Endothelial cell of umbilical vein (primary cell): ENCODE measurements around the gene SIGMAR1. TPM values are rescaled to one million over a fixed set of nuclear protein-coding genes. Genes with fewer than 3 reads are reported as not detected.

Experiments
- BruUV-seq: library from RNA; stranded (reverse); fragments of 400-500 nt; replicated peaks from 2 replicates; lab custom pipeline; 2021; lab: Mats Ljungman, UMichigan
- CTCF ChIA-PET: fragments of 300-600, 350-600 bp; sonication (Branson Sonifier 250); formaldehyde crosslinking; loops from one replicate; lab custom pipeline; 2021; ENCODE audit warnings: antibody characterized with exemption, inconsistent platforms; lab: Charles Lee
- POLR2A ChIA-PET: fragments of 300-600, 350-600 bp; sonication (Branson Sonifier 250); formaldehyde crosslinking; loops from one replicate; lab custom pipeline; 2021; ENCODE audit warnings: antibody characterized with exemption, inconsistent platforms; lab: Charles Lee
- DNase-seq: peaks from one replicate; pipeline ENCODE4 v3.0.0-alpha.2; 2011; ENCODE audit warnings: low read depth, low spot score
- FAIRE-seq: peaks from 2 replicates; lab custom pipeline; 2011; peaks lifted over from hg19 to GRCh38; lab: Jason Lieb, UNC
- H2AFZ ChIP-seq: 2 replicates; pipeline ENCODE4 v1.6.0; 2012; ENCODE audit warnings: low read depth, low read length, control low read depth, inconsistent platforms
- H3K27ac ChIP-seq: 2 replicates; pipeline ENCODE4 v1.5.1; 2011; ENCODE audit warnings: low read depth, mild to moderate bottlenecking, control low read depth, low read length, moderate library complexity; ENCODE audit not compliant: insufficient read depth
- H3K27me3 ChIP-seq, 2 experiments: 2 replicates each; pipeline versions ENCODE4 v1.6.0 to v1.6.1; 2011; ENCODE audit warnings: low read length in 2 of 2, mixed read lengths in 1 of 2; ENCODE audit not compliant: control insufficient read depth in 2 of 2, insufficient read depth in 2 of 2
- H3K36me3 ChIP-seq, 2 experiments: 2 replicates in 1 of 2; 3 replicates in 1 of 2; pipeline ENCODE4 v1.5.1; 2011; ENCODE audit warnings: low read length in 2 of 2, mild to moderate bottlenecking in 1 of 2, moderate library complexity in 1 of 2; ENCODE audit not compliant: control insufficient read depth in 2 of 2, insufficient read depth in 2 of 2; ENCODE audit errors: extremely low read depth in 1 of 2
- H3K4me1 ChIP-seq: 3 replicates; pipeline ENCODE4 v1.5.1; 2011; ENCODE audit warnings: mild to moderate bottlenecking, low read length; ENCODE audit not compliant: control insufficient read depth, insufficient read depth; ENCODE audit errors: extremely low read depth
- H3K4me2 ChIP-seq: 2 replicates; pipeline ENCODE4 v1.6.1; 2011; ENCODE audit warnings: low read length, control low read depth, mixed read lengths; ENCODE audit not compliant: insufficient read depth
- H3K4me3 ChIP-seq, 3 experiments: fragments of 200-600 bp in 1 of 3; sonication (generic), shearing (Covaris generic) in 1 of 3; replicated peaks in 1 of 3; 2 replicates each; pipeline ENCODE4 v1.5.1; 2011 to 2016; ENCODE audit warnings: control low read depth in 3 of 3, low read length in 3 of 3, mild to moderate bottlenecking in 2 of 3, inconsistent platforms in 1 of 3, low read depth in 1 of 3, moderate library complexity in 1 of 3; ENCODE audit not compliant: insufficient read depth in 1 of 3
- H3K79me2 ChIP-seq: 2 replicates; pipeline ENCODE4 v1.6.0; 2012; ENCODE audit warnings: low read length, inconsistent platforms; ENCODE audit not compliant: control insufficient read depth, insufficient read depth
- H3K9ac ChIP-seq: replicated peaks from 2 replicates; pipeline ENCODE3; 2011; ENCODE audit warnings: low read length, control low read depth; ENCODE audit not compliant: insufficient read depth; ENCODE audit errors: extremely low read depth
- H3K9me1 ChIP-seq: replicated peaks from 3 replicates; pipeline ENCODE4 v1.6.0; 2011; ENCODE audit warnings: mild to moderate bottlenecking, low read length; ENCODE audit not compliant: control insufficient read depth, insufficient read depth; ENCODE audit errors: extremely low read depth
- H3K9me3 ChIP-seq: replicated peaks from 2 replicates; pipeline ENCODE4 v1.5.1; 2012; ENCODE audit warnings: low read length, inconsistent platforms; ENCODE audit not compliant: control insufficient read depth, insufficient read depth
- H4K20me1 ChIP-seq: replicated peaks from 2 replicates; pipeline ENCODE3; 2011; ENCODE audit warnings: mild to moderate bottlenecking, low read length; ENCODE audit not compliant: control insufficient read depth, insufficient read depth; ENCODE audit errors: extremely low read depth
- CTCF ChIP-seq, 2 donors: IDR thresholded peaks; 1 replicate in 1 of 2; 2 replicates in 1 of 2; pipeline ENCODE4 v1.5.1; 2011; ENCODE audit warnings: low read length in 2 of 2, mild to moderate bottlenecking in 2 of 2, moderate library complexity in 2 of 2, control low read depth in 1 of 2, inconsistent platforms in 1 of 2, low read depth in 1 of 2; ENCODE audit not compliant: insufficient read depth in 1 of 2; ENCODE audit errors: extremely low read depth in 1 of 2
- EZH2 ChIP-seq: IDR thresholded peaks from 2 replicates; pipeline ENCODE4 v1.6.1; 2012; ENCODE audit warnings: borderline replicate concordance, low read depth, mild to moderate bottlenecking, moderate library complexity, low read length, inconsistent platforms; ENCODE audit not compliant: severe bottlenecking
- FOS ChIP-seq: IDR thresholded peaks from 2 replicates; pipeline ENCODE4 v1.6.1; 2011; ENCODE audit warnings: mild to moderate bottlenecking, low read length, moderate library complexity, borderline replicate concordance; ENCODE audit not compliant: insufficient read depth
- GATA2 ChIP-seq: IDR thresholded peaks from 2 replicates; pipeline ENCODE4 v1.7.0; 2011; ENCODE audit warnings: low read depth, mild to moderate bottlenecking, moderate library complexity, mixed read lengths, low read length; ENCODE audit not compliant: insufficient read length, insufficient read depth
- JUN ChIP-seq: IDR thresholded peaks from 2 replicates; pipeline ENCODE4 v1.6.1; 2011; ENCODE audit warnings: borderline replicate concordance, low read depth; ENCODE audit not compliant: insufficient read length, insufficient read depth
- MYC ChIP-seq: IDR thresholded peaks from one replicate; pipeline ENCODE4 v1.6.1; 2011; ENCODE audit warnings: mild to moderate bottlenecking, low read depth, low read length
- POLR2A ChIP-seq: IDR thresholded peaks from 2 replicates; pipeline ENCODE4 v1.6.1; 2012; ENCODE audit warnings: low read depth, mild to moderate bottlenecking, control low read depth, low read length
- POLR2AphosphoS5 ChIP-seq: IDR thresholded peaks from 2 replicates; pipeline ENCODE4 v1.6.1; 2012; ENCODE audit warnings: low read depth, mild to moderate bottlenecking, control low read depth, low read length, moderate library complexity; ENCODE audit not compliant: insufficient read depth
- dilution Hi-C: fragments of 300-500 bp; cut with MboI; formaldehyde crosslinking; loops from one replicate; pipeline ENCODE4 v1.15.0; 2019; ENCODE audit warnings: low sequenced_read_pairs; ENCODE audit not compliant: extremely low pct_ligation_motif_present
- intact Hi-C: fragments of 100-400 bp; cut with micrococcal nuclease; formaldehyde crosslinking; loops from one replicate; pipeline ENCODE4 v1.10.0; 2022
- polyA plus RNA-seq, 4 experiments: library from polyadenylated mRNA; depleted of rRNA in 3 of 4; stranded (reverse) in 3 of 4; unstranded in 1 of 4; fragments of >200 nt; gene quantifications; 2 replicates each; pipeline versions ENCODE4 v1.2.1 to v1.2.3, GENCODE V29; 2011 to 2012; ENCODE audit warnings: missing spikeins in 1 of 4
- total RNA-seq: library from RNA; stranded (reverse); gene quantifications from 2 replicates; pipeline ENCODE4 v1.2.3, GENCODE V29; 2021
- TF ChIP-seq, protein P1 (sequence below): IDR thresholded peaks from 2 replicates; pipeline ENCODE4 v1.6.1; 2011; ENCODE audit not compliant: insufficient read depth, insufficient read length

SIGMAR1 gene
- total and polyA plus RNA-seq, 2 donors (not counting 3 experiments of a cell fraction or from before 2014, with no cell fraction given) = 78.4 to 81.2 TPM

GRCh38 chr9:34638138-34638445 is 505 bp upstream of the SIGMAR1 start:
- TF ChIP-seq FOS = no peak
- no peak for TF ChIP-seq GATA2
- no peak for TF ChIP-seq POLR2A
- no peak for TF ChIP-seq MYC
- TF ChIP-seq, protein P1, sequence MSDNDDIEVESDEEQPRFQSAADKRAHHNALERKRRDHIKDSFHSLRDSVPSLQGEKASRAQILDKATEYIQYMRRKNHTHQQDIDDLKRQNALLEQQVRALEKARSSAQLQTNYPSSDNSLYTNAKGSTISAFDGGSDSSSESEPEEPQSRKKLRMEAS = no peak
- TF ChIP-seq CTCF (IDR thresholded peaks at IDR 0.05; ENCODE audit: extremely low read depth in 1 of 2, insufficient read depth in 1 of 2, low read depth in 1 of 2, low read length in 2 of 2) = no peak
- no peak for TF ChIP-seq JUN
- TF ChIP-seq EZH2 = no peak
- no peak for TF ChIP-seq POLR2AphosphoS5
- BruUV-seq = TSS peak; percentile 47
- CTCF ChIA-PET = interaction anchor here (1.1 to 2.7 kb wide), 9 partner anchors 8 to 235 kb away, joined by 3 to 18 read pairs (median 8); partner anchors contain the start of genes DCTN3, GALT and RPP25L
- peak overlapping the region; percentile 10 to 63 (median 47) for H3K4me3 ChIP-seq
- no peaks in the 10 kb centered on the region for H3K27me3 ChIP-seq
- DNase-seq (no peak), FAIRE-seq (no peak)
- H3K27ac ChIP-seq = peak overlapping the region; percentile 33
- peaks cover 19% of the 10 kb centered on the region for H3K79me2 ChIP-seq
- H3K9ac ChIP-seq = peak overlapping the region; percentile 53
- peak overlapping the region; percentile 86 for H2AFZ ChIP-seq
- peaks cover 0 to 2% of the 10 kb centered on the region in 2 experiments for H3K36me3 ChIP-seq
- POLR2A ChIA-PET = interaction anchor here (1.2 to 1.3 kb wide), 2 partner anchors 9 to 27 kb away, joined by 3 to 7 read pairs; partner anchors contain the start of gene GALT
- dilution Hi-C loops = no loop called here
- intact Hi-C loops = no loop called here
- peaks cover 16% of the 10 kb centered on the region for H3K4me1 ChIP-seq
- no peaks in the 10 kb centered on the region for H4K20me1 ChIP-seq
- H3K9me1 ChIP-seq = no peaks in the 10 kb centered on the region
- H3K4me2 ChIP-seq = peak overlapping the region; percentile 64
- H3K9me3 ChIP-seq = no peaks in the 10 kb centered on the region
